ENCODE measurements around the gene PTGDR.

DNA sequence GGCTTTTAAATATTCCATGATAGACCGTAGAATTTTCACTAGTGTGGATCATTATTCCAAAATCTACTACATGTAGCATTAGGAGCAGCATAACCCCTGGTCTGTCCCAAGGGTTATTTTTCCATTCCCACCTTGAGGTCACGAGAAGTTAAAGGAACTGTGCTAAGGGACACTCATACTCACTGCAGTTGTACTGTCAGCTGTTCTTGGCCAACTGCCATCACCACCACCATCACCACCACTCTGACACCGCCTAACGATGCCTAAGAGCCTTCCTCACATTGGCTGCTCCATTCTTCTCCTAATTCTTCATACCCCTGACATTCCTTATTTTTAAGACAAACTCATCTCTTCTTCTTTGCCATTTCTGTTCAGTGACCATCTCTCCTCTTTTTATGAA is 13.4 kb upstream of the PTGDR start:
- no peak for TF ChIP-seq JUND (IDR thresholded peaks at IDR 0.05)
- TF ChIP-seq, protein P1, sequence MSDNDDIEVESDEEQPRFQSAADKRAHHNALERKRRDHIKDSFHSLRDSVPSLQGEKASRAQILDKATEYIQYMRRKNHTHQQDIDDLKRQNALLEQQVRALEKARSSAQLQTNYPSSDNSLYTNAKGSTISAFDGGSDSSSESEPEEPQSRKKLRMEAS (IDR thresholded peaks at IDR 0.05) = no peak
- no peak for TF ChIP-seq SP1 (IDR thresholded peaks at IDR 0.05; ENCODE audit: low read depth)
- TF ChIP-seq, protein P2, sequence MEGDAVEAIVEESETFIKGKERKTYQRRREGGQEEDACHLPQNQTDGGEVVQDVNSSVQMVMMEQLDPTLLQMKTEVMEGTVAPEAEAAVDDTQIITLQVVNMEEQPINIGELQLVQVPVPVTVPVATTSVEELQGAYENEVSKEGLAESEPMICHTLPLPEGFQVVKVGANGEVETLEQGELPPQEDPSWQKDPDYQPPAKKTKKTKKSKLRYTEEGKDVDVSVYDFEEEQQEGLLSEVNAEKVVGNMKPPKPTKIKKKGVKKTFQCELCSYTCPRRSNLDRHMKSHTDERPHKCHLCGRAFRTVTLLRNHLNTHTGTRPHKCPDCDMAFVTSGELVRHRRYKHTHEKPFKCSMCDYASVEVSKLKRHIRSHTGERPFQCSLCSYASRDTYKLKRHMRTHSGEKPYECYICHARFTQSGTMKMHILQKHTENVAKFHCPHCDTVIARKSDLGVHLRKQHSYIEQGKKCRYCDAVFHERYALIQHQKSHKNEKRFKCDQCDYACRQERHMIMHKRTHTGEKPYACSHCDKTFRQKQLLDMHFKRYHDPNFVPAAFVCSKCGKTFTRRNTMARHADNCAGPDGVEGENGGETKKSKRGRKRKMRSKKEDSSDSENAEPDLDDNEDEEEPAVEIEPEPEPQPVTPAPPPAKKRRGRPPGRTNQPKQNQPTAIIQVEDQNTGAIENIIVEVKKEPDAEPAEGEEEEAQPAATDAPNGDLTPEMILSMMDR (IDR thresholded peaks at IDR 0.05 in 2 of 3, conservative IDR thresholded peaks at IDR 0.05 in 1 of 3; ENCODE audit: borderline replicate concordance in 1 of 3, insufficient read depth in 1 of 3, low read depth in 2 of 3, low read length in 2 of 3) = no peak
- TF ChIP-seq, protein P3, sequence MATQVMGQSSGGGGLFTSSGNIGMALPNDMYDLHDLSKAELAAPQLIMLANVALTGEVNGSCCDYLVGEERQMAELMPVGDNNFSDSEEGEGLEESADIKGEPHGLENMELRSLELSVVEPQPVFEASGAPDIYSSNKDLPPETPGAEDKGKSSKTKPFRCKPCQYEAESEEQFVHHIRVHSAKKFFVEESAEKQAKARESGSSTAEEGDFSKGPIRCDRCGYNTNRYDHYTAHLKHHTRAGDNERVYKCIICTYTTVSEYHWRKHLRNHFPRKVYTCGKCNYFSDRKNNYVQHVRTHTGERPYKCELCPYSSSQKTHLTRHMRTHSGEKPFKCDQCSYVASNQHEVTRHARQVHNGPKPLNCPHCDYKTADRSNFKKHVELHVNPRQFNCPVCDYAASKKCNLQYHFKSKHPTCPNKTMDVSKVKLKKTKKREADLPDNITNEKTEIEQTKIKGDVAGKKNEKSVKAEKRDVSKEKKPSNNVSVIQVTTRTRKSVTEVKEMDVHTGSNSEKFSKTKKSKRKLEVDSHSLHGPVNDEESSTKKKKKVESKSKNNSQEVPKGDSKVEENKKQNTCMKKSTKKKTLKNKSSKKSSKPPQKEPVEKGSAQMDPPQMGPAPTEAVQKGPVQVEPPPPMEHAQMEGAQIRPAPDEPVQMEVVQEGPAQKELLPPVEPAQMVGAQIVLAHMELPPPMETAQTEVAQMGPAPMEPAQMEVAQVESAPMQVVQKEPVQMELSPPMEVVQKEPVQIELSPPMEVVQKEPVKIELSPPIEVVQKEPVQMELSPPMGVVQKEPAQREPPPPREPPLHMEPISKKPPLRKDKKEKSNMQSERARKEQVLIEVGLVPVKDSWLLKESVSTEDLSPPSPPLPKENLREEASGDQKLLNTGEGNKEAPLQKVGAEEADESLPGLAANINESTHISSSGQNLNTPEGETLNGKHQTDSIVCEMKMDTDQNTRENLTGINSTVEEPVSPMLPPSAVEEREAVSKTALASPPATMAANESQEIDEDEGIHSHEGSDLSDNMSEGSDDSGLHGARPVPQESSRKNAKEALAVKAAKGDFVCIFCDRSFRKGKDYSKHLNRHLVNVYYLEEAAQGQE (IDR thresholded peaks at IDR 0.05; ENCODE audit: low read depth) = no peak
- TF ChIP-seq POLR2A (IDR thresholded peaks at IDR 0.05; ENCODE audit: borderline replicate concordance, extremely low read depth, insufficient read depth, insufficient read length) = no peak
- TF ChIP-seq, protein P4, sequence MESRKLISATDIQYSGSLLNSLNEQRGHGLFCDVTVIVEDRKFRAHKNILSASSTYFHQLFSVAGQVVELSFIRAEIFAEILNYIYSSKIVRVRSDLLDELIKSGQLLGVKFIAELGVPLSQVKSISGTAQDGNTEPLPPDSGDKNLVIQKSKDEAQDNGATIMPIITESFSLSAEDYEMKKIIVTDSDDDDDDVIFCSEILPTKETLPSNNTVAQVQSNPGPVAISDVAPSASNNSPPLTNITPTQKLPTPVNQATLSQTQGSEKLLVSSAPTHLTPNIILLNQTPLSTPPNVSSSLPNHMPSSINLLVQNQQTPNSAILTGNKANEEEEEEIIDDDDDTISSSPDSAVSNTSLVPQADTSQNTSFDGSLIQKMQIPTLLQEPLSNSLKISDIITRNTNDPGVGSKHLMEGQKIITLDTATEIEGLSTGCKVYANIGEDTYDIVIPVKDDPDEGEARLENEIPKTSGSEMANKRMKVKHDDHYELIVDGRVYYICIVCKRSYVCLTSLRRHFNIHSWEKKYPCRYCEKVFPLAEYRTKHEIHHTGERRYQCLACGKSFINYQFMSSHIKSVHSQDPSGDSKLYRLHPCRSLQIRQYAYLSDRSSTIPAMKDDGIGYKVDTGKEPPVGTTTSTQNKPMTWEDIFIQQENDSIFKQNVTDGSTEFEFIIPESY (IDR thresholded peaks at IDR 0.05; ENCODE audit: extremely low read depth, insufficient replicate concordance, low read length) = no peak
- no peak for TF ChIP-seq FOSL1 (IDR thresholded peaks at IDR 0.05; ENCODE audit: low read depth)

Data from HCT116 (cell line).